K562 (cell line): ENCODE results near the gene MSRB2. TPM values are rescaled to one million over a fixed set of nuclear protein-coding genes. Genes with fewer than 3 reads are reported as not detected.
A peak's percentile ranks its signal among the peaks of the same experiment; 100 is the strongest.

Experiments used
- CHD4 ChIP-seq: fragments of 200-600 bp; sonication (generic); IDR thresholded peaks from 3 replicates; pipeline ENCODE4 v1.6.1; 2012; ENCODE audit warnings: low read depth, mild to moderate bottlenecking, mixed read lengths, low read length, inconsistent platforms; ENCODE audit not compliant: insufficient read depth, insufficient replicate concordance, poor library complexity, severe bottlenecking
- HDGF ChIP-seq: fragments of 450-650 bp; IDR thresholded peaks from 2 replicates; pipeline ENCODE4 v1.6.1; 2016
- POLR2G ChIP-seq: fragments of 200-400 bp; formaldehyde crosslinking; IDR thresholded peaks from 2 replicates; pipeline ENCODE4 v1.6.1; 2017; ENCODE audit warnings: low read depth, mild to moderate bottlenecking, antibody characterized with exemption, low read length, moderate library complexity
- RAD51 ChIP-seq: fragments of 450-650 bp; IDR thresholded peaks from 2 replicates; pipeline ENCODE4 v1.7.1; 2016; ENCODE audit warnings: low read depth, mild to moderate bottlenecking, borderline replicate concordance
- ZFP30 ChIP-seq: fragments of 250-450 bp; sonication (Bioruptor Pico); IDR thresholded peaks from 2 replicates; pipeline ENCODE4 v1.8.0; 2022; ENCODE audit warnings: moderate library complexity, mild to moderate bottlenecking, inconsistent platforms, borderline replicate concordance
- ZNF224 ChIP-seq: sonication (generic); formaldehyde crosslinking; IDR thresholded peaks from 2 replicates; pipeline ENCODE4 v1.8.0; 2022; ENCODE audit warnings: mild to moderate bottlenecking, missing genetic modification reagents
- ZNF3 ChIP-seq: fragments of 250-450 bp; sonication (Bioruptor Pico); IDR thresholded peaks from 2 replicates; pipeline ENCODE4 v1.5.0; 2021; ENCODE audit warnings: mild to moderate bottlenecking, moderate library complexity
- ZNF57 ChIP-seq: fragments of 450-650 bp; formaldehyde crosslinking; IDR thresholded peaks from 2 replicates; pipeline ENCODE4 v1.4.0; 2020; ENCODE audit warnings: mild to moderate bottlenecking, moderate library complexity
- ZSCAN32 ChIP-seq: fragments of 450-650 bp; formaldehyde crosslinking; IDR thresholded peaks from 2 replicates; pipeline ENCODE4 v1.4.0; 2020; ENCODE audit warnings: mild to moderate bottlenecking, moderate library complexity
- polyA plus RNA-seq, 8 experiments: library from polyadenylated mRNA; depleted of rRNA in 4 of 8; stranded (reverse) in 5 of 8; unstranded in 3 of 8; fragments of >200 nt; fragmentation: Nextera tagmentation in 2 of 8; fragmentation: Illumina TruSeq in 1 of 8; extraction: Ambion mirVana in 2 of 8; extraction: Trizol in 1 of 8; gene quantifications; 2 replicates each; pipeline versions ENCODE4 v1.2.1 to v1.2.3, GENCODE V29; 2011 to 2014; ENCODE audit warnings: inconsistent platforms in 1 of 8, missing spikeins in 1 of 8
- total RNA-seq, 7 experiments: library from RNA; depleted of rRNA in 6 of 7; stranded (reverse); fragments of >200 nt in 6 of 7; fragmentation: Illumina TruSeq in 2 of 7; extraction: Trizol in 2 of 7; gene quantifications; 2 replicates each; pipeline versions ENCODE4 v1.2.1 to v1.2.3, GENCODE V29; 2011 to 2021; ENCODE audit warnings: low replicate concordance in 1 of 7
- TF ChIP-seq, protein P1 (sequence below): fragments of 200-600 bp; sonication (generic); IDR thresholded peaks from one replicate; pipeline ENCODE4 v1.6.1; 2012; ENCODE audit warnings: mild to moderate bottlenecking, low read depth, low read length, inconsistent platforms
- TF ChIP-seq, protein P2 (sequence below): sonication (generic); formaldehyde crosslinking; IDR thresholded peaks from 2 replicates; pipeline ENCODE4 v1.8.0; 2022; ENCODE audit warnings: missing genetic modification reagents, mild to moderate bottlenecking, moderate library complexity, borderline replicate concordance
- TF ChIP-seq, protein P3 (sequence below), 2 experiments: fragments of 200-800 bp in 1 of 2; sonication (Bioruptor generic) in 1 of 2; sonication (generic) in 1 of 2; formaldehyde crosslinking in 1 of 2; IDR thresholded peaks in 1 of 2; conservative IDR thresholded peaks in 1 of 2; 2 replicates each; pipeline versions ENCODE4 v1.5.0 to v1.6.1; 2016 to 2020; ENCODE audit warnings: missing compliant biosample characterization in 1 of 2, missing genetic modification characterization in 1 of 2, missing genetic modification reagents in 1 of 2
- TF ChIP-seq, protein P4 (sequence below): fragments of 250-450 bp; sonication (Bioruptor Pico); IDR thresholded peaks from 2 replicates; pipeline ENCODE4 v1.6.1; 2021; ENCODE audit warnings: mild to moderate bottlenecking

The MSRB2 gene
- total and polyA plus RNA-seq, 9 of the 15 experiments (the other 6 are each of a cell fraction or from before 2014, with no cell fraction given), result 1.5 to 22.3 (median 5.9) TPM

DNA sequence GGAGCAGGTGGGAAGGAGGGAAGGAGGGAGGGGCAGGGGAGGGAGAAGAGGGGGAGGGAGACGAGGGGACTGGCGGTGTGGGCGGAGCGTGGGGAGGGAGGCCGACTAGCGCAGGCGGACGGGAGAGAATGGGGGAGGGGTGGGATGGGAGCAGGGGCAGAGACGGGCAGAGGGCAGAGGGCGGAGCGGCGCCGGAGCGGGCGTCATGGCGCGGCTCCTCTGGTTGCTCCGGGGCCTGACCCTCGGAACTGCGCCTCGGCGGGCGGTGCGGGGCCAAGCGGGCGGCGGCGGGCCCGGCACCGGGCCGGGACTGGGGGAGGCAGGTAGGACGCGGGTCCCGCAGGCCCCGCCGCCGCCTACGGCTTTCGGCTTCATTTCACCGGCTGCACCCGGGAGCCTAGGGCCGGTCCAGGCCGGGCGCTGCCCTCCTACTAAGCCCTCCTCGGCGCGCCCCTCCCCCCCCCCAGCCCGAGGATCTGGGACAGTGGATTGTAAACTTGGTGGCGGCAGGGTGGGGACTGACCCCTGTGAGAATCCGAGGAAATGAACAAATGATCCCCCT, at the start of gene MSRB2 (continued):
- TF ChIP-seq RAD51 (no peak), ZNF3 (CRISPR knock-in tag) (no peak), POLR2G (peak; percentile 91), ZFP30 (no peak), CHD4 (no peak), ZNF57 (CRISPR knock-in tag) (no peak), ZNF224 (CRISPR knock-in tag) (no peak), ZSCAN32 (CRISPR knock-in tag) (no peak), HDGF (no peak)
- TF ChIP-seq, protein P1, sequence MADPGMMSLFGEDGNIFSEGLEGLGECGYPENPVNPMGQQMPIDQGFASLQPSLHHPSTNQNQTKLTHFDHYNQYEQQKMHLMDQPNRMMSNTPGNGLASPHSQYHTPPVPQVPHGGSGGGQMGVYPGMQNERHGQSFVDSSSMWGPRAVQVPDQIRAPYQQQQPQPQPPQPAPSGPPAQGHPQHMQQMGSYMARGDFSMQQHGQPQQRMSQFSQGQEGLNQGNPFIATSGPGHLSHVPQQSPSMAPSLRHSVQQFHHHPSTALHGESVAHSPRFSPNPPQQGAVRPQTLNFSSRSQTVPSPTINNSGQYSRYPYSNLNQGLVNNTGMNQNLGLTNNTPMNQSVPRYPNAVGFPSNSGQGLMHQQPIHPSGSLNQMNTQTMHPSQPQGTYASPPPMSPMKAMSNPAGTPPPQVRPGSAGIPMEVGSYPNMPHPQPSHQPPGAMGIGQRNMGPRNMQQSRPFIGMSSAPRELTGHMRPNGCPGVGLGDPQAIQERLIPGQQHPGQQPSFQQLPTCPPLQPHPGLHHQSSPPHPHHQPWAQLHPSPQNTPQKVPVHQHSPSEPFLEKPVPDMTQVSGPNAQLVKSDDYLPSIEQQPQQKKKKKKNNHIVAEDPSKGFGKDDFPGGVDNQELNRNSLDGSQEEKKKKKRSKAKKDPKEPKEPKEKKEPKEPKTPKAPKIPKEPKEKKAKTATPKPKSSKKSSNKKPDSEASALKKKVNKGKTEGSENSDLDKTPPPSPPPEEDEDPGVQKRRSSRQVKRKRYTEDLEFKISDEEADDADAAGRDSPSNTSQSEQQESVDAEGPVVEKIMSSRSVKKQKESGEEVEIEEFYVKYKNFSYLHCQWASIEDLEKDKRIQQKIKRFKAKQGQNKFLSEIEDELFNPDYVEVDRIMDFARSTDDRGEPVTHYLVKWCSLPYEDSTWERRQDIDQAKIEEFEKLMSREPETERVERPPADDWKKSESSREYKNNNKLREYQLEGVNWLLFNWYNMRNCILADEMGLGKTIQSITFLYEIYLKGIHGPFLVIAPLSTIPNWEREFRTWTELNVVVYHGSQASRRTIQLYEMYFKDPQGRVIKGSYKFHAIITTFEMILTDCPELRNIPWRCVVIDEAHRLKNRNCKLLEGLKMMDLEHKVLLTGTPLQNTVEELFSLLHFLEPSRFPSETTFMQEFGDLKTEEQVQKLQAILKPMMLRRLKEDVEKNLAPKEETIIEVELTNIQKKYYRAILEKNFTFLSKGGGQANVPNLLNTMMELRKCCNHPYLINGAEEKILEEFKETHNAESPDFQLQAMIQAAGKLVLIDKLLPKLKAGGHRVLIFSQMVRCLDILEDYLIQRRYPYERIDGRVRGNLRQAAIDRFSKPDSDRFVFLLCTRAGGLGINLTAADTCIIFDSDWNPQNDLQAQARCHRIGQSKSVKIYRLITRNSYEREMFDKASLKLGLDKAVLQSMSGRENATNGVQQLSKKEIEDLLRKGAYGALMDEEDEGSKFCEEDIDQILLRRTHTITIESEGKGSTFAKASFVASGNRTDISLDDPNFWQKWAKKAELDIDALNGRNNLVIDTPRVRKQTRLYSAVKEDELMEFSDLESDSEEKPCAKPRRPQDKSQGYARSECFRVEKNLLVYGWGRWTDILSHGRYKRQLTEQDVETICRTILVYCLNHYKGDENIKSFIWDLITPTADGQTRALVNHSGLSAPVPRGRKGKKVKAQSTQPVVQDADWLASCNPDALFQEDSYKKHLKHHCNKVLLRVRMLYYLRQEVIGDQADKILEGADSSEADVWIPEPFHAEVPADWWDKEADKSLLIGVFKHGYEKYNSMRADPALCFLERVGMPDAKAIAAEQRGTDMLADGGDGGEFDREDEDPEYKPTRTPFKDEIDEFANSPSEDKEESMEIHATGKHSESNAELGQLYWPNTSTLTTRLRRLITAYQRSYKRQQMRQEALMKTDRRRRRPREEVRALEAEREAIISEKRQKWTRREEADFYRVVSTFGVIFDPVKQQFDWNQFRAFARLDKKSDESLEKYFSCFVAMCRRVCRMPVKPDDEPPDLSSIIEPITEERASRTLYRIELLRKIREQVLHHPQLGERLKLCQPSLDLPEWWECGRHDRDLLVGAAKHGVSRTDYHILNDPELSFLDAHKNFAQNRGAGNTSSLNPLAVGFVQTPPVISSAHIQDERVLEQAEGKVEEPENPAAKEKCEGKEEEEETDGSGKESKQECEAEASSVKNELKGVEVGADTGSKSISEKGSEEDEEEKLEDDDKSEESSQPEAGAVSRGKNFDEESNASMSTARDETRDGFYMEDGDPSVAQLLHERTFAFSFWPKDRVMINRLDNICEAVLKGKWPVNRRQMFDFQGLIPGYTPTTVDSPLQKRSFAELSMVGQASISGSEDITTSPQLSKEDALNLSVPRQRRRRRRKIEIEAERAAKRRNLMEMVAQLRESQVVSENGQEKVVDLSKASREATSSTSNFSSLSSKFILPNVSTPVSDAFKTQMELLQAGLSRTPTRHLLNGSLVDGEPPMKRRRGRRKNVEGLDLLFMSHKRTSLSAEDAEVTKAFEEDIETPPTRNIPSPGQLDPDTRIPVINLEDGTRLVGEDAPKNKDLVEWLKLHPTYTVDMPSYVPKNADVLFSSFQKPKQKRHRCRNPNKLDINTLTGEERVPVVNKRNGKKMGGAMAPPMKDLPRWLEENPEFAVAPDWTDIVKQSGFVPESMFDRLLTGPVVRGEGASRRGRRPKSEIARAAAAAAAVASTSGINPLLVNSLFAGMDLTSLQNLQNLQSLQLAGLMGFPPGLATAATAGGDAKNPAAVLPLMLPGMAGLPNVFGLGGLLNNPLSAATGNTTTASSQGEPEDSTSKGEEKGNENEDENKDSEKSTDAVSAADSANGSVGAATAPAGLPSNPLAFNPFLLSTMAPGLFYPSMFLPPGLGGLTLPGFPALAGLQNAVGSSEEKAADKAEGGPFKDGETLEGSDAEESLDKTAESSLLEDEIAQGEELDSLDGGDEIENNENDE, result no peak
- TF ChIP-seq, protein P2, sequence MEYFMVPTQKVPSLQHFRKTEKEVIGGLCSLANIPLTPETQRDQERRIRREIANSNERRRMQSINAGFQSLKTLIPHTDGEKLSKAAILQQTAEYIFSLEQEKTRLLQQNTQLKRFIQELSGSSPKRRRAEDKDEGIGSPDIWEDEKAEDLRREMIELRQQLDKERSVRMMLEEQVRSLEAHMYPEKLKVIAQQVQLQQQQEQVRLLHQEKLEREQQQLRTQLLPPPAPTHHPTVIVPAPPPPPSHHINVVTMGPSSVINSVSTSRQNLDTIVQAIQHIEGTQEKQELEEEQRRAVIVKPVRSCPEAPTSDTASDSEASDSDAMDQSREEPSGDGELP (CRISPR knock-in tag), result peak; percentile 54; the same call in 1 of the 2 replicates
- TF ChIP-seq, protein P3, sequence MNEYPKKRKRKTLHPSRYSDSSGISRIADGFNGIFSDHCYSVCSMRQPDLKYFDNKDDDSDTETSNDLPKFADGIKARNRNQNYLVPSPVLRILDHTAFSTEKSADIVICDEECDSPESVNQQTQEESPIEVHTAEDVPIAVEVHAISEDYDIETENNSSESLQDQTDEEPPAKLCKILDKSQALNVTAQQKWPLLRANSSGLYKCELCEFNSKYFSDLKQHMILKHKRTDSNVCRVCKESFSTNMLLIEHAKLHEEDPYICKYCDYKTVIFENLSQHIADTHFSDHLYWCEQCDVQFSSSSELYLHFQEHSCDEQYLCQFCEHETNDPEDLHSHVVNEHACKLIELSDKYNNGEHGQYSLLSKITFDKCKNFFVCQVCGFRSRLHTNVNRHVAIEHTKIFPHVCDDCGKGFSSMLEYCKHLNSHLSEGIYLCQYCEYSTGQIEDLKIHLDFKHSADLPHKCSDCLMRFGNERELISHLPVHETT (CRISPR knock-in tag; conservative IDR thresholded peaks at IDR 0.05 in 1 of 2, IDR thresholded peaks at IDR 0.05 in 1 of 2), result peak in 1 of 2 experiments; percentile 52; a peak in 1 of 4 replicates
- TF ChIP-seq, protein P4, sequence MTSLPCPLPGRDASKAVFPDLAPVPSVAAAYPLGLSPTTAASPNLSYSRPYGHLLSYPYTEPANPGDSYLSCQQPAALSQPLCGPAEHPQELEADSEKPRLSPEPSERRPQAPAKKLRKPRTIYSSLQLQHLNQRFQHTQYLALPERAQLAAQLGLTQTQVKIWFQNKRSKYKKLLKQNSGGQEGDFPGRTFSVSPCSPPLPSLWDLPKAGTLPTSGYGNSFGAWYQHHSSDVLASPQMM (CRISPR knock-in tag), result no peak
